Endothelial cell of umbilical vein (primary cell): ENCODE measurements around the gene DUSP15. TPM values are rescaled to one million over a fixed set of nuclear protein-coding genes. Genes with fewer than 3 reads are reported as not detected.

Experiments
- BruUV-seq: library from RNA; stranded (reverse); fragments of 400-500 nt; replicated peaks from 2 replicates; lab custom pipeline; 2021; lab: Mats Ljungman, UMichigan
- CTCF ChIA-PET: fragments of 300-600, 350-600 bp; sonication (Branson Sonifier 250); formaldehyde crosslinking; loops from one replicate; lab custom pipeline; 2021; ENCODE audit warnings: antibody characterized with exemption, inconsistent platforms; lab: Charles Lee
- POLR2A ChIA-PET: fragments of 300-600, 350-600 bp; sonication (Branson Sonifier 250); formaldehyde crosslinking; loops from one replicate; lab custom pipeline; 2021; ENCODE audit warnings: antibody characterized with exemption, inconsistent platforms; lab: Charles Lee
- DNase-seq: peaks from one replicate; pipeline ENCODE4 v3.0.0-alpha.2; 2011; ENCODE audit warnings: low read depth, low spot score
- FAIRE-seq: peaks from 2 replicates; lab custom pipeline; 2011; peaks lifted over from hg19 to GRCh38; lab: Jason Lieb, UNC
- H2AFZ ChIP-seq: 2 replicates; pipeline ENCODE4 v1.6.0; 2012; ENCODE audit warnings: low read depth, low read length, control low read depth, inconsistent platforms
- H3K27ac ChIP-seq: 2 replicates; pipeline ENCODE4 v1.5.1; 2011; ENCODE audit warnings: low read depth, mild to moderate bottlenecking, control low read depth, low read length, moderate library complexity; ENCODE audit not compliant: insufficient read depth
- H3K27me3 ChIP-seq, 2 experiments: 2 replicates each; pipeline versions ENCODE4 v1.6.0 to v1.6.1; 2011; ENCODE audit warnings: low read length in 2 of 2, mixed read lengths in 1 of 2; ENCODE audit not compliant: control insufficient read depth in 2 of 2, insufficient read depth in 2 of 2
- H3K36me3 ChIP-seq, 2 experiments: 2 replicates in 1 of 2; 3 replicates in 1 of 2; pipeline ENCODE4 v1.5.1; 2011; ENCODE audit warnings: low read length in 2 of 2, mild to moderate bottlenecking in 1 of 2, moderate library complexity in 1 of 2; ENCODE audit not compliant: control insufficient read depth in 2 of 2, insufficient read depth in 2 of 2; ENCODE audit errors: extremely low read depth in 1 of 2
- H3K4me1 ChIP-seq: 3 replicates; pipeline ENCODE4 v1.5.1; 2011; ENCODE audit warnings: mild to moderate bottlenecking, low read length; ENCODE audit not compliant: control insufficient read depth, insufficient read depth; ENCODE audit errors: extremely low read depth
- H3K4me2 ChIP-seq: 2 replicates; pipeline ENCODE4 v1.6.1; 2011; ENCODE audit warnings: low read length, control low read depth, mixed read lengths; ENCODE audit not compliant: insufficient read depth
- H3K4me3 ChIP-seq, 3 experiments: fragments of 200-600 bp in 1 of 3; sonication (generic), shearing (Covaris generic) in 1 of 3; replicated peaks in 1 of 3; 2 replicates each; pipeline ENCODE4 v1.5.1; 2011 to 2016; ENCODE audit warnings: control low read depth in 3 of 3, low read length in 3 of 3, mild to moderate bottlenecking in 2 of 3, inconsistent platforms in 1 of 3, low read depth in 1 of 3, moderate library complexity in 1 of 3; ENCODE audit not compliant: insufficient read depth in 1 of 3
- H3K79me2 ChIP-seq: 2 replicates; pipeline ENCODE4 v1.6.0; 2012; ENCODE audit warnings: low read length, inconsistent platforms; ENCODE audit not compliant: control insufficient read depth, insufficient read depth
- H3K9ac ChIP-seq: replicated peaks from 2 replicates; pipeline ENCODE3; 2011; ENCODE audit warnings: low read length, control low read depth; ENCODE audit not compliant: insufficient read depth; ENCODE audit errors: extremely low read depth
- H3K9me1 ChIP-seq: replicated peaks from 3 replicates; pipeline ENCODE4 v1.6.0; 2011; ENCODE audit warnings: mild to moderate bottlenecking, low read length; ENCODE audit not compliant: control insufficient read depth, insufficient read depth; ENCODE audit errors: extremely low read depth
- H3K9me3 ChIP-seq: replicated peaks from 2 replicates; pipeline ENCODE4 v1.5.1; 2012; ENCODE audit warnings: low read length, inconsistent platforms; ENCODE audit not compliant: control insufficient read depth, insufficient read depth
- H4K20me1 ChIP-seq: replicated peaks from 2 replicates; pipeline ENCODE3; 2011; ENCODE audit warnings: mild to moderate bottlenecking, low read length; ENCODE audit not compliant: control insufficient read depth, insufficient read depth; ENCODE audit errors: extremely low read depth
- EZH2 ChIP-seq: IDR thresholded peaks from 2 replicates; pipeline ENCODE4 v1.6.1; 2012; ENCODE audit warnings: borderline replicate concordance, low read depth, mild to moderate bottlenecking, moderate library complexity, low read length, inconsistent platforms; ENCODE audit not compliant: severe bottlenecking
- FOS ChIP-seq: IDR thresholded peaks from 2 replicates; pipeline ENCODE4 v1.6.1; 2011; ENCODE audit warnings: mild to moderate bottlenecking, low read length, moderate library complexity, borderline replicate concordance; ENCODE audit not compliant: insufficient read depth
- GATA2 ChIP-seq: IDR thresholded peaks from 2 replicates; pipeline ENCODE4 v1.7.0; 2011; ENCODE audit warnings: low read depth, mild to moderate bottlenecking, moderate library complexity, mixed read lengths, low read length; ENCODE audit not compliant: insufficient read length, insufficient read depth
- JUN ChIP-seq: IDR thresholded peaks from 2 replicates; pipeline ENCODE4 v1.6.1; 2011; ENCODE audit warnings: borderline replicate concordance, low read depth; ENCODE audit not compliant: insufficient read length, insufficient read depth
- MYC ChIP-seq: IDR thresholded peaks from one replicate; pipeline ENCODE4 v1.6.1; 2011; ENCODE audit warnings: mild to moderate bottlenecking, low read depth, low read length
- POLR2A ChIP-seq: IDR thresholded peaks from 2 replicates; pipeline ENCODE4 v1.6.1; 2012; ENCODE audit warnings: low read depth, mild to moderate bottlenecking, control low read depth, low read length
- POLR2AphosphoS5 ChIP-seq: IDR thresholded peaks from 2 replicates; pipeline ENCODE4 v1.6.1; 2012; ENCODE audit warnings: low read depth, mild to moderate bottlenecking, control low read depth, low read length, moderate library complexity; ENCODE audit not compliant: insufficient read depth
- dilution Hi-C: fragments of 300-500 bp; cut with MboI; formaldehyde crosslinking; loops from one replicate; pipeline ENCODE4 v1.15.0; 2019; ENCODE audit warnings: low sequenced_read_pairs; ENCODE audit not compliant: extremely low pct_ligation_motif_present
- intact Hi-C: fragments of 100-400 bp; cut with micrococcal nuclease; formaldehyde crosslinking; loops from one replicate; pipeline ENCODE4 v1.10.0; 2022
- polyA plus RNA-seq, 4 experiments: library from polyadenylated mRNA; depleted of rRNA in 3 of 4; stranded (reverse) in 3 of 4; unstranded in 1 of 4; fragments of >200 nt; gene quantifications; 2 replicates each; pipeline versions ENCODE4 v1.2.1 to v1.2.3, GENCODE V29; 2011 to 2012; ENCODE audit warnings: missing spikeins in 1 of 4
- total RNA-seq: library from RNA; stranded (reverse); gene quantifications from 2 replicates; pipeline ENCODE4 v1.2.3, GENCODE V29; 2021
- TF ChIP-seq, protein P1 (sequence below): IDR thresholded peaks from 2 replicates; pipeline ENCODE4 v1.6.1; 2011; ENCODE audit not compliant: insufficient read depth, insufficient read length
- TF ChIP-seq, protein P2 (sequence below), 2 donors: IDR thresholded peaks; 1 replicate in 1 of 2; 2 replicates in 1 of 2; pipeline ENCODE4 v1.5.1; 2011; ENCODE audit warnings: low read length in 2 of 2, mild to moderate bottlenecking in 2 of 2, moderate library complexity in 2 of 2, control low read depth in 1 of 2, inconsistent platforms in 1 of 2, low read depth in 1 of 2; ENCODE audit not compliant: insufficient read depth in 1 of 2; ENCODE audit errors: extremely low read depth in 1 of 2

DUSP15 gene
- total and polyA plus RNA-seq, 2 donors (not counting 3 experiments of a cell fraction or from before 2014, with no cell fraction given), result 0.33 TPM; not detected in 1

DNA sequence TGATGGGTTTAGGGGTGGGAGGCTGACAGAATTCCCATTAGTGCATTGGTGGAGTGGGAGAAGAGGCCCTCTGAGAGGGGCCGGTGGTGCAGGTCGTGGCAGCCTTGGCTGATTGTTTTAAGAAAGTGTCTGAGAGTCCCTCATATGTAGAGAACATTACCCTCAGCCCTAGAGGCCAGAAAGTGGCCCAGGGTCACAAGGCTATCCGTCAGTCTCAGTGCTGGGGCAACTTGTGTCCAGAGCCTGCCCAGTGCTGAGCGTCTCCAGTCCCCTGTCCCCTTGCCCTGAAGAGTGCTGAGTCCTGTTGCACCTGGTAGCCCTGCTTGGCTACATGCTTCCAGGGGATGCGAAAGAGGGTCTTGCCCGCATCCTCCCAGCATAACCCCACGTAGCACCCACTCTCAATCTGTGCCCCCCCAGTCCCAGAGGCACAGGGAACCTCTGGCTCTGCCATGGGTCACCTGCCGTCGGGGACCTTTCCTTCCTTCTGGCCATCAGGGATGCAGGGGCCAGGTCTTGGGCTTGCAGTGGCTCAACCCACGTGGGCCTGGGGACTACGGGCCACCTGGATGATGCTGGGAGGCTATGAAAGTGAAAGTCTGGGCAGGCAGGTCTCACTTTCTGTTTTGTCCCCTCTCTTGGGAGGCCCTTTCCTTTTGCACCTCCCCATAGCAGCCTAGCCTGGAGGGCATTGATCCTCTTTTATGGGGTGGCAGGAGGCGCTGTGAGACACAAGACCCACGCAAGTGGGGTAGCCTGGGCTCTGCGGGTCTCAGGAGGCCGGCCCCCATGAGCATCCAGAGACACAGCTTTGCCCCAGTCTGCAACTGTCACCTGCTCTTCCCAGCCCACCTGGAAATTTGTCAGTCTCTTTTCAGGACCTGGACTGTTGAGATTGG, 12.2 kb downstream of the DUSP15 start:
- dilution Hi-C loops (no loop called here), intact Hi-C loops (no loop called here)
- Histone ChIP-seq H3K36me3 (no peaks in the 10 kb centered on the region), H3K4me2 (no peak overlapping the region), H3K9me1 (no peaks in the 10 kb centered on the region), H3K27me3 (peaks cover 27 to 39% of the 10 kb centered on the region in 2 experiments), H4K20me1 (no peaks in the 10 kb centered on the region), H3K27ac (no peak overlapping the region), H3K79me2 (no peaks in the 10 kb centered on the region), H3K4me1 (no peaks in the 10 kb centered on the region), H3K9ac (no peak overlapping the region), H3K9me3 (no peaks in the 10 kb centered on the region), H3K4me3 (no peak overlapping the region), H2AFZ (no peak overlapping the region)
- no TSS peak for BruUV-seq
- no peak for FAIRE-seq
- TF ChIP-seq, protein P1, sequence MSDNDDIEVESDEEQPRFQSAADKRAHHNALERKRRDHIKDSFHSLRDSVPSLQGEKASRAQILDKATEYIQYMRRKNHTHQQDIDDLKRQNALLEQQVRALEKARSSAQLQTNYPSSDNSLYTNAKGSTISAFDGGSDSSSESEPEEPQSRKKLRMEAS, result no peak
- TF ChIP-seq JUN (no peak), GATA2 (no peak), POLR2AphosphoS5 (no peak), MYC (no peak), EZH2 (no peak), POLR2A (no peak), FOS (no peak)
- TF ChIP-seq, protein P2, sequence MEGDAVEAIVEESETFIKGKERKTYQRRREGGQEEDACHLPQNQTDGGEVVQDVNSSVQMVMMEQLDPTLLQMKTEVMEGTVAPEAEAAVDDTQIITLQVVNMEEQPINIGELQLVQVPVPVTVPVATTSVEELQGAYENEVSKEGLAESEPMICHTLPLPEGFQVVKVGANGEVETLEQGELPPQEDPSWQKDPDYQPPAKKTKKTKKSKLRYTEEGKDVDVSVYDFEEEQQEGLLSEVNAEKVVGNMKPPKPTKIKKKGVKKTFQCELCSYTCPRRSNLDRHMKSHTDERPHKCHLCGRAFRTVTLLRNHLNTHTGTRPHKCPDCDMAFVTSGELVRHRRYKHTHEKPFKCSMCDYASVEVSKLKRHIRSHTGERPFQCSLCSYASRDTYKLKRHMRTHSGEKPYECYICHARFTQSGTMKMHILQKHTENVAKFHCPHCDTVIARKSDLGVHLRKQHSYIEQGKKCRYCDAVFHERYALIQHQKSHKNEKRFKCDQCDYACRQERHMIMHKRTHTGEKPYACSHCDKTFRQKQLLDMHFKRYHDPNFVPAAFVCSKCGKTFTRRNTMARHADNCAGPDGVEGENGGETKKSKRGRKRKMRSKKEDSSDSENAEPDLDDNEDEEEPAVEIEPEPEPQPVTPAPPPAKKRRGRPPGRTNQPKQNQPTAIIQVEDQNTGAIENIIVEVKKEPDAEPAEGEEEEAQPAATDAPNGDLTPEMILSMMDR (IDR thresholded peaks at IDR 0.05; ENCODE audit: extremely low read depth in 1 of 2, insufficient read depth in 1 of 2, low read depth in 1 of 2, low read length in 2 of 2), result no peak
- ChIA-PET CTCF (interaction anchor here (0.9 to 18.2 kb wide), 3 partner anchors 10 to 174 kb away, joined by 5 to 619 read pairs (median 243); partner anchors contain the start of gene MYLK2), POLR2A (no interaction called here)
- DNase-seq, result no peak
